Measurements from ENCODE around the gene MCOLN1.
A peak's percentile ranks its signal among the peaks of the same experiment; 100 is the strongest.

MCOLN1 gene

GRCh38 chr19:7515645-7516151 is 6.7 kb upstream of the MCOLN1 start, which contains the start of gene ZNF358:
Gene ZNF358 (plus strand): TSS chr19:7516103. CDS start chr19:7519243, 3,140 bp downstream.
- no peaks in the 10 kb centered on the region for H3K36me3 ChIP-seq (ENCODE audit: control insufficient read depth in 2 of 2, insufficient read depth in 2 of 2, low read length in 2 of 2)
- H3K4me3 ChIP-seq (ENCODE audit: low read length in 2 of 2), result peak within 1 kb of the TSS; percentile 77 to 81
- H3K9me3 ChIP-seq (ENCODE audit: control insufficient read depth in 2 of 2, low read length in 2 of 2), result no peaks in the 10 kb centered on the region
- H3K27ac ChIP-seq (ENCODE audit: low read length), result peak within 1 kb of the TSS; percentile 96
- peak within 1 kb of the TSS; percentile 90 to 95 for H3K9ac ChIP-seq (ENCODE audit: low read length in 2 of 2)
- H3K27me3 ChIP-seq (ENCODE audit: control insufficient read depth in 1 of 2, insufficient read depth in 2 of 2, low read length in 2 of 2), result no peaks in the 10 kb centered on the region
- H3K4me1 ChIP-seq (ENCODE audit: control insufficient read depth, insufficient read depth, low read length), result peaks cover 20% of the 10 kb centered on the region

- peaks cover 20% of the 10 kb centered on the region for H3K4me1 ChIP-seq (ENCODE audit: control insufficient read depth, insufficient read depth, low read length)
- no peaks in the 10 kb centered on the region for H3K36me3 ChIP-seq (ENCODE audit: control insufficient read depth in 2 of 2, insufficient read depth in 2 of 2, low read length in 2 of 2)
- H3K9ac ChIP-seq (ENCODE audit: low read length in 2 of 2), result peak overlapping the region; percentile 90 to 95
- H3K9me3 ChIP-seq (ENCODE audit: control insufficient read depth in 2 of 2, low read length in 2 of 2), result no peaks in the 10 kb centered on the region
- peak overlapping the region; percentile 86 for H3K27ac ChIP-seq (ENCODE audit: low read length)
- peak overlapping the region; percentile 42 to 81 for H3K4me3 ChIP-seq (ENCODE audit: low read length in 2 of 2)
- H3K27me3 ChIP-seq (ENCODE audit: control insufficient read depth in 1 of 2, insufficient read depth in 2 of 2, low read length in 2 of 2), result no peaks in the 10 kb centered on the region
Measured at GRCh38 chr19:7516333-7516732, 6.1 kb upstream of the MCOLN1 start.

- Histone ChIP-seq H3K4me1 (ENCODE audit: control insufficient read depth, insufficient read depth, low read length) (peaks cover 22% of the 10 kb centered on the region), H3K9ac (ENCODE audit: low read length in 2 of 2) (peak overlapping the region; percentile 90 to 95), H3K9me3 (ENCODE audit: control insufficient read depth in 2 of 2, low read length in 2 of 2) (no peaks in the 10 kb centered on the region), H3K27me3 (ENCODE audit: control insufficient read depth in 1 of 2, insufficient read depth in 2 of 2, low read length in 2 of 2) (no peaks in the 10 kb centered on the region), H3K27ac (ENCODE audit: low read length) (peak overlapping the region; percentile 86), H3K36me3 (ENCODE audit: control insufficient read depth in 2 of 2, insufficient read depth in 2 of 2, low read length in 2 of 2) (no peaks in the 10 kb centered on the region), H3K4me3 (ENCODE audit: low read length in 2 of 2) (peak overlapping the region; percentile 42 to 81)
Measured at GRCh38 chr19:7516878-7517277, 5.5 kb upstream of the MCOLN1 start.

GRCh38 chr19:7519361-7520130 is 2.9 kb upstream of the MCOLN1 start:
- H3K9ac ChIP-seq (ENCODE audit: low read length in 2 of 2), result no peak overlapping the region
- peaks cover 0 to 2% of the 10 kb centered on the region in 2 donors for H3K36me3 ChIP-seq (ENCODE audit: control insufficient read depth in 2 of 2, insufficient read depth in 2 of 2, low read length in 2 of 2)
- peaks cover 40% of the 10 kb centered on the region for H3K4me1 ChIP-seq (ENCODE audit: control insufficient read depth, insufficient read depth, low read length)
- H3K27me3 ChIP-seq (ENCODE audit: control insufficient read depth in 1 of 2, insufficient read depth in 2 of 2, low read length in 2 of 2), result no peaks in the 10 kb centered on the region
- no peaks in the 10 kb centered on the region for H3K9me3 ChIP-seq (ENCODE audit: control insufficient read depth in 2 of 2, low read length in 2 of 2)
- H3K4me3 ChIP-seq (ENCODE audit: low read length in 2 of 2), result no peak overlapping the region
- H3K27ac ChIP-seq (ENCODE audit: low read length), result no peak overlapping the region

- H3K4me3 ChIP-seq (ENCODE audit: low read length in 2 of 2), result no peak overlapping the region
- H3K36me3 ChIP-seq (ENCODE audit: control insufficient read depth in 2 of 2, insufficient read depth in 2 of 2, low read length in 2 of 2), result peaks cover 0 to 2% of the 10 kb centered on the region in 2 donors
- no peaks in the 10 kb centered on the region for H3K9me3 ChIP-seq (ENCODE audit: control insufficient read depth in 2 of 2, low read length in 2 of 2)
- no peaks in the 10 kb centered on the region for H3K27me3 ChIP-seq (ENCODE audit: control insufficient read depth in 1 of 2, insufficient read depth in 2 of 2, low read length in 2 of 2)
- no peak overlapping the region for H3K27ac ChIP-seq (ENCODE audit: low read length)
- no peak overlapping the region for H3K9ac ChIP-seq (ENCODE audit: low read length in 2 of 2)
- peaks cover 35% of the 10 kb centered on the region for H3K4me1 ChIP-seq (ENCODE audit: control insufficient read depth, insufficient read depth, low read length)
Measured at GRCh38 chr19:7520131-7521051, 2.0 kb upstream of the MCOLN1 start.

GRCh38 chr19:7521551-7522071 is 813 bp upstream of the MCOLN1 start:
- Histone ChIP-seq H3K9ac (ENCODE audit: low read length in 2 of 2) (peak overlapping the region; percentile 55 to 79), H3K27ac (ENCODE audit: low read length) (peak overlapping the region; percentile 58), H3K4me1 (ENCODE audit: control insufficient read depth, insufficient read depth, low read length) (peaks cover 33% of the 10 kb centered on the region), H3K9me3 (ENCODE audit: control insufficient read depth in 2 of 2, low read length in 2 of 2) (no peaks in the 10 kb centered on the region), H3K36me3 (ENCODE audit: control insufficient read depth in 2 of 2, insufficient read depth in 2 of 2, low read length in 2 of 2) (peaks cover 0 to 8% of the 10 kb centered on the region in 2 donors), H3K4me3 (ENCODE audit: low read length in 2 of 2) (peak overlapping the region; percentile 54 to 84), H3K27me3 (ENCODE audit: control insufficient read depth in 1 of 2, insufficient read depth in 2 of 2, low read length in 2 of 2) (no peaks in the 10 kb centered on the region)

- H3K4me3 ChIP-seq (ENCODE audit: low read length in 2 of 2), result peak overlapping the region; percentile 54 to 84
- H3K27me3 ChIP-seq (ENCODE audit: control insufficient read depth in 1 of 2, insufficient read depth in 2 of 2, low read length in 2 of 2), result no peaks in the 10 kb centered on the region
- peak overlapping the region; percentile 71 to 79 for H3K9ac ChIP-seq (ENCODE audit: low read length in 2 of 2)
- H3K36me3 ChIP-seq (ENCODE audit: control insufficient read depth in 2 of 2, insufficient read depth in 2 of 2, low read length in 2 of 2), result peaks cover 0 to 13% of the 10 kb centered on the region in 2 donors
- peaks cover 24% of the 10 kb centered on the region for H3K4me1 ChIP-seq (ENCODE audit: control insufficient read depth, insufficient read depth, low read length)
- peak overlapping the region; percentile 58 for H3K27ac ChIP-seq (ENCODE audit: low read length)
- H3K9me3 ChIP-seq (ENCODE audit: control insufficient read depth in 2 of 2, low read length in 2 of 2), result no peaks in the 10 kb centered on the region
Measured at GRCh38 chr19:7522923-7523667, 671 bp downstream of the MCOLN1 start.

GRCh38 chr19:7524523-7524922 is 2.1 kb downstream of the MCOLN1 start:
- H3K9me3 ChIP-seq (ENCODE audit: control insufficient read depth in 2 of 2, low read length in 2 of 2), result no peaks in the 10 kb centered on the region
- no peak overlapping the region for H3K4me3 ChIP-seq (ENCODE audit: low read length in 2 of 2)
- H3K27me3 ChIP-seq (ENCODE audit: control insufficient read depth in 1 of 2, insufficient read depth in 2 of 2, low read length in 2 of 2), result no peaks in the 10 kb centered on the region
- no peak overlapping the region for H3K9ac ChIP-seq (ENCODE audit: low read length in 2 of 2)
- H3K4me1 ChIP-seq (ENCODE audit: control insufficient read depth, insufficient read depth, low read length), result peaks cover 24% of the 10 kb centered on the region
- H3K36me3 ChIP-seq (ENCODE audit: control insufficient read depth in 2 of 2, insufficient read depth in 2 of 2, low read length in 2 of 2), result peaks cover 0 to 17% of the 10 kb centered on the region in 2 donors
- H3K27ac ChIP-seq (ENCODE audit: low read length), result no peak overlapping the region

- Histone ChIP-seq H3K4me3 (ENCODE audit: low read length in 2 of 2) (no peak overlapping the region), H3K4me1 (ENCODE audit: control insufficient read depth, insufficient read depth, low read length) (peaks cover 24% of the 10 kb centered on the region), H3K27ac (ENCODE audit: low read length) (no peak overlapping the region), H3K9me3 (ENCODE audit: control insufficient read depth in 2 of 2, low read length in 2 of 2) (no peaks in the 10 kb centered on the region), H3K27me3 (ENCODE audit: control insufficient read depth in 1 of 2, insufficient read depth in 2 of 2, low read length in 2 of 2) (no peaks in the 10 kb centered on the region), H3K9ac (ENCODE audit: low read length in 2 of 2) (no peak overlapping the region), H3K36me3 (ENCODE audit: control insufficient read depth in 2 of 2, insufficient read depth in 2 of 2, low read length in 2 of 2) (peaks cover 0 to 19% of the 10 kb centered on the region in 2 donors)
Measured at GRCh38 chr19:7524992-7525739, 2.7 kb downstream of the MCOLN1 start.
